Neural cell (in vitro differentiated cells): ENCODE measurements around the gene AEBP1. TPM values are rescaled to one million over a fixed set of nuclear protein-coding genes. Genes with fewer than 3 reads are reported as not detected.

Experiments
- H2AFZ ChIP-seq: fragments of 200-600, 300-800 bp; sonication (generic), shearing (Covaris generic); 2 replicates; pipeline ENCODE4 v1.6.0; 2014; ENCODE audit warnings: low read depth, mild to moderate bottlenecking, antibody characterized with exemption, low read length, moderate library complexity
- H3F3A ChIP-seq: fragments of 200-600 bp; shearing (Covaris generic); 2 replicates; pipeline ENCODE4 v1.6.1; 2016; ENCODE audit warnings: mild to moderate bottlenecking, moderate library complexity, mixed read lengths, antibody characterized with exemption, low read length; ENCODE audit not compliant: insufficient read depth, poor library complexity, severe bottlenecking
- H3K27ac ChIP-seq: fragments of 200-600, 300-800 bp; sonication (generic), shearing (Covaris generic); 2 replicates; pipeline ENCODE4 v1.5.1; 2014; ENCODE audit warnings: mild to moderate bottlenecking, low read length, moderate library complexity
- H3K27me3 ChIP-seq: fragments of 300-800, 200-600 bp; sonication (generic), shearing (Covaris generic); 2 replicates; pipeline ENCODE4 v1.6.0; 2014; ENCODE audit warnings: mild to moderate bottlenecking, low read depth, low read length, moderate library complexity; ENCODE audit not compliant: insufficient read depth
- H3K36me3 ChIP-seq: fragments of 300-800, 200-600 bp; sonication (generic), shearing (Covaris generic); 2 replicates; pipeline ENCODE4 v1.5.1; 2014; ENCODE audit warnings: mild to moderate bottlenecking, antibody characterized with exemption, low read length, moderate library complexity; ENCODE audit not compliant: insufficient read depth
- H3K4me2 ChIP-seq: fragments of 300-800, 200-600 bp; sonication (generic), shearing (Covaris generic); 2 replicates; pipeline ENCODE4 v1.6.0; 2014; ENCODE audit warnings: mild to moderate bottlenecking, low read length
- H3K4me3 ChIP-seq: fragments of 300-800, 200-600 bp; sonication (generic), shearing (Covaris generic); 2 replicates; pipeline ENCODE4 v1.5.1; 2014; ENCODE audit warnings: mild to moderate bottlenecking, low read length, moderate library complexity
- H3K79me2 ChIP-seq: fragments of 200-600 bp; shearing (Covaris generic); replicated peaks from 2 replicates; pipeline ENCODE4 v1.6.0; 2014; ENCODE audit warnings: mild to moderate bottlenecking, low read length, moderate library complexity; ENCODE audit not compliant: insufficient read depth
- H3K9ac ChIP-seq: fragments of 300-800, 200-600 bp; sonication (generic), shearing (Covaris generic); 2 replicates; pipeline ENCODE4 v1.6.1; 2016; ENCODE audit warnings: mild to moderate bottlenecking, low read length, mixed read lengths
- H3K9me2 ChIP-seq: fragments of 200-600 bp; shearing (Covaris generic); 2 replicates; pipeline ENCODE4 v1.6.1; 2016; ENCODE audit warnings: mild to moderate bottlenecking, low read length, mixed read lengths; ENCODE audit not compliant: insufficient read depth
- H3K9me3 ChIP-seq: fragments of 200-600, 300-800 bp; sonication (generic), shearing (Covaris generic); 2 replicates; pipeline ENCODE4 v1.6.1; 2016; ENCODE audit warnings: mild to moderate bottlenecking, mixed run types, low read length, moderate library complexity, mixed read lengths
- H4K20me1 ChIP-seq: fragments of 200-600 bp; shearing (Covaris generic); 2 replicates; pipeline ENCODE4 v1.6.1; 2016; ENCODE audit warnings: mild to moderate bottlenecking, mixed run types; ENCODE audit not compliant: insufficient read depth
- CTCF ChIP-seq: fragments of 450-650 bp; IDR thresholded peaks from 2 replicates; pipeline ENCODE4 v1.5.1; 2014; ENCODE audit warnings: antibody characterized with exemption, mild to moderate bottlenecking, moderate library complexity; ENCODE audit not compliant: poor library complexity, severe bottlenecking
- EP300 ChIP-seq: fragments of 450-650 bp; conservative IDR thresholded peaks from 2 replicates; pipeline ENCODE4 v1.6.1; 2014; ENCODE audit warnings: antibody characterized with exemption, mild to moderate bottlenecking, moderate library complexity; ENCODE audit not compliant: poor library complexity, severe bottlenecking
- EZH2 ChIP-seq: fragments of 200-600, 300-800 bp; shearing (Covaris generic), sonication (generic); IDR thresholded peaks from 2 replicates; pipeline ENCODE4 v1.6.1; 2014; ENCODE audit warnings: antibody characterized with exemption, low read length, borderline replicate concordance, mild to moderate bottlenecking; ENCODE audit not compliant: insufficient read depth, poor library complexity, severe bottlenecking
- MXI1 ChIP-seq: fragments of 450-650 bp; conservative IDR thresholded peaks from 2 replicates; pipeline ENCODE4 v1.6.1; 2014; ENCODE audit warnings: antibody characterized with exemption, mild to moderate bottlenecking; ENCODE audit not compliant: poor library complexity, severe bottlenecking
- POLR2AphosphoS5 ChIP-seq: IDR thresholded peaks from 2 replicates; pipeline ENCODE4 v1.6.1; 2012
- RAD21 ChIP-seq: fragments of 450-650 bp; conservative IDR thresholded peaks from 2 replicates; pipeline ENCODE4 v1.6.1; 2014; ENCODE audit warnings: antibody characterized with exemption, mild to moderate bottlenecking, moderate library complexity
- REST ChIP-seq: IDR thresholded peaks from 2 replicates; pipeline ENCODE4 v1.6.1; 2012; ENCODE audit warnings: borderline replicate concordance
- SMC3 ChIP-seq: fragments of 450-650 bp; conservative IDR thresholded peaks from 2 replicates; pipeline ENCODE4 v1.6.1; 2014; ENCODE audit warnings: antibody characterized with exemption, mild to moderate bottlenecking, moderate library complexity; ENCODE audit not compliant: poor library complexity
- TAF1 ChIP-seq: IDR thresholded peaks from 2 replicates; pipeline ENCODE4 v1.6.1; 2012; ENCODE audit warnings: low read depth
- polyA plus RNA-seq: library from polyadenylated mRNA; depleted of rRNA; stranded (reverse); fragments of >200 nt; gene quantifications from 2 replicates; pipeline ENCODE4 v1.2.3, GENCODE V29; 2014

The AEBP1 gene
- polyA plus RNA-seq, 1 donor from 2014 or later, result 0.30 TPM

- no peaks in the 10 kb centered on the region for H3K79me2 ChIP-seq
- H3K9me2 ChIP-seq, result no peaks in the 10 kb centered on the region
- H3K27ac ChIP-seq, result no peak overlapping the region
- H3K9me3 ChIP-seq, result no peaks in the 10 kb centered on the region
- TF ChIP-seq EP300 (no peak), REST (no peak), TAF1 (no peak), MXI1 (no peak), POLR2AphosphoS5 (no peak), RAD21 (no peak), CTCF (no peak), EZH2 (no peak), SMC3 (no peak)
- no peaks in the 10 kb centered on the region for H3F3A ChIP-seq
- no peak overlapping the region for H3K4me3 ChIP-seq
- no peaks in the 10 kb centered on the region for H3K27me3 ChIP-seq
- H4K20me1 ChIP-seq, result no peaks in the 10 kb centered on the region
- H3K4me2 ChIP-seq, result no peak overlapping the region
- H2AFZ ChIP-seq, result no peak overlapping the region
- H3K36me3 ChIP-seq, result no peaks in the 10 kb centered on the region
- no peak overlapping the region for H3K9ac ChIP-seq
These were observed 7.6 kb downstream of the AEBP1 start for GRCh38 chr7:44111761-44112160.

GRCh38 chr7:44112231-44112996, 8.3 kb downstream of the AEBP1 start:
- Histone ChIP-seq H3K79me2 (no peaks in the 10 kb centered on the region), H3K9ac (no peak overlapping the region), H3K9me2 (no peaks in the 10 kb centered on the region), H3K4me2 (no peak overlapping the region), H2AFZ (no peak overlapping the region), H3K27ac (no peak overlapping the region), H3K4me3 (no peak overlapping the region), H3K9me3 (no peaks in the 10 kb centered on the region), H3F3A (no peaks in the 10 kb centered on the region), H4K20me1 (no peaks in the 10 kb centered on the region), H3K27me3 (no peaks in the 10 kb centered on the region), H3K36me3 (no peaks in the 10 kb centered on the region)
- TF ChIP-seq CTCF (no peak), EP300 (no peak), TAF1 (no peak), REST (no peak), SMC3 (no peak), MXI1 (no peak), RAD21 (no peak)
